ENCODE data around the gene C19orf12.

C19orf12 gene

DNA sequence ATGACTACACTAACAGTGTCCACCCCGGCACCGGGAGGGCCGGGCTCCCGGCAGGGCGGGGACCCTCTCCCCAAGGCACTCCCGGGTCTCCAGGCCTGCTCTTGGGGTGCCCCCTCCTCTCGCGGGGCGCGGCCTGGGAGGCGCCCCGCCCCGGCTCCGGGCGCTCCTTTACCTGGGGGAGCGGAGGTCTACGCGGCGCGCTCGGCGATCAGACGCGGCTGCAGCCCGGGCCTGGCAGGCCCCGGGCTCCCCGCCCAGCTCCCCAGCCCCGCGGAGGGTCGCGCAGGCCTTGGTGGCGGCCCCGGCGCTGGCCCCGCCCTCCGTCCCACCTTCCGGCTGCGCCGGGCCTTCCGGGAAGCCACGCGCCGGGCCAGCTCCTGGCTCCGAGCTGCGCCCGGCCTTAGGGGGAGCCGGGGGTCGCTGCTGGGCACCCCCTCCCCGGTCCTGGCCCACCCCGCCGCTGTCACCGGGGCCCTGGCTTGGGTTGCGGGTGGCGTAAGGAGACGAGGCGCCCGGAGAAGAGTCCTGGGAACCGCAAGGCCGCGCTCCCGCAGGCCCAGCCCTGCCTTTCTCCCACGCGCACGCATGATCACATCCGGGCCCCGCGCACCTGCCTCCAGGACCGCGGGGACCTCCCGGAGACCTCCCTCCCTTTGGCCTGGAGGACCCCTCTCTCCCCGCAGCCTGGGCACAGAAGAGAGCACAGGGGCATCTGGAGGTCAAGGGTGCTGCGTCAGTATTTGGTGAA is at the start of gene C19orf12:
C19orf12 (minus strand) TSS at position 309 of the 748 bp plus-strand sequence. CDS start 6,848 bp downstream, outside the sequence.
- DNase-seq (ENCODE audit: low spot score) = peak; percentile 84

DNA sequence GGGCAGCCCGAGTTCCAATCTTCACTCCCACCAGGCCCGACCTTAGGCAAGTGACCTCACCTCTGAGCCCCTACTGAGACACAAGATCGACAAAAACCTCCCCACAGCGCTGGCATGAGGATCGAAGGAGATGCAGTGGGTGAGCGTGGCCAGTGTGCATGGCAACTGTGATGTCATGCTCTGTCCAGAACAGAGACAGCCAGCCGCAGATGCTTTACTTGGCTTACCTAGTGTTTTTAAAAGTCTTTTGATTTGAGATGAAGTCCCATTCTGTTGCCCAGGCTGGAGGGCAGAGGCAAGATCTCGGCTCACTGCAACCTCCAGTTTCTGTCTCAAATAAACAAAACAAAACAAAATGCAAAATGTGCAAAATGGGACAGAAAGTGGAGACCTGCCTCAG is 49.3 kb upstream of the C19orf12 start:
- DNase-seq (ENCODE audit: low spot score) = no peak

DNA sequence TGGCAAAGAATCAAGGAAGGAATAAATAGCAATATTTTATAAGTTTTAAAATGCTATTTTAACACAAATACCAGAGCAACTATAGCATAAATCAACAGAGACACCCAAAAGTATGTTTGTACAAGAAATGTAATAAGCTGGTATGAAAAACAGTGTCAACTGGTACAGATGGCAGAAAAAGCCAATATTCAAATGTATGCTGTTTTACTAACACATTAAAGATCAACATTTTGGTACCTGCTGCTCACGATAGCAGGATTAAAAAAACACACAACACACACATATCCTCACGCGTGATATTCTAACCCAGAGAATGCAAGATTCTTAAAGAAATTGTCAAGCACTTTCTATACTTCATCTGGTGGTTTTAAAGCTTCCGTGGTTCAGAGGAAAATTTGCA is 48.1 kb upstream of the C19orf12 start:
- DNase-seq (ENCODE audit: low spot score) = no peak

GRCh38 chr19:29761575-29762232 is 46.6 kb upstream of the C19orf12 start:
- DNase-seq (ENCODE audit: low spot score) = no peak

GRCh38 chr19:29760752-29761502 is 45.9 kb upstream of the C19orf12 start:
- no peak for DNase-seq (ENCODE audit: low spot score)

DNA sequence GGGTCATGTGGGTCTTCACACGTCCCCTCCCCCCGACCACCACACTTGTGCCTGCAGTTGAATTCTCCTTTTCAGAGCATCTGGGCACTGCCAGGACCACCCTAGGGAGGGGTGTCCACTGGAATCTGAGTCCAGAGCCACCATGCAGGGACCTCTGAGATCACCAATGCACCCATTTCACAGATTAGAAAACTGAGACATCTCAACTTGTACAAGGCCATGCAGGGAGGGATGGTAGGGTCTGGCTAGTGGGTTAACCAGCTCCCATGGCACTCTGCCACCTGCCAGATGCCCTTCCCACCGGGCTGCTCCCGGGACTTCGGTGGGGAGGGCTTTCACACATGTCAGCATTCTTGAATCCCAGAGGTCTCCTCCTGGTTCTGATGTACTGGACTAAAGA is 44.3 kb upstream of the C19orf12 start:
- DNase-seq (ENCODE audit: low spot score) = no peak

DNA sequence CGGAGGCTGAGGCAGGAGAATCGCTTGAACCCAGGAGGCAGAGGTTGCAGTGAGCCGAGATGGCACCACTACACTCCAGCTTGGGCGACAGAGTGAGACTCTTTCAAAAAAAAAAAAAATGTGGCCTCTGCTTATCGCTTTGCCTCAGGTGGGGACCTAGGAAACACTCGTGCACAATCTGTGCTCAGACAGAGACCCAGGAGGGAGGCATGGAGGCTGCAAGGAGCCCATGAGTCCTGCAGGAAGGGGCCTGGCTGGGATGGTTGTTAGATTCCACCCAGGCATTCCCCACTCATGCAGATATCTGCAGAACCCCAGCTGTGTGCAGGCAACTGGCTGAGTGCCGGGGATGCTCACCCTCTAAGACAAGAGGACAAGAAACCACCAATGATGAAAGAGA is 43.8 kb upstream of the C19orf12 start:
- DNase-seq (ENCODE audit: low spot score) = no peak

DNA sequence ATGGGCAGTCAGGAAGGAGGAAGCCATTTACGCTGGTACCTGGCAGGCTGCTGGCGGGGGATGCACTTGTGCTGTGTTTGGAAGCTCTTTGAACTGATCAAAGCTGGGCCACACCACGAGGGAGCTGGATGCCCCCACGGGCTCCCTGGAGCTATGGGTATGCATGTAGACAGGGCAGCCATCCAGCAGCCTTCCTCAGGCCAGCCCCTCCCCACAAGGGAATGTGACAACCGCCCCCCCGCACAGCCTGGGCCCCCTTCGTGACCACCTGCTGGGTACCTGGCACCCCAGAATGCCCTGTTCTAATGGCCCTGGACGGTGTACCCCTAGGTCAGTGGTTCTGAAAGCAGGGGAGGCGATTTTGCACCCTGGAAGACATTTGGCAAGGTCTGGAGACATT is 42.5 kb upstream of the C19orf12 start:
- no peak for DNase-seq (ENCODE audit: low spot score)

DNA sequence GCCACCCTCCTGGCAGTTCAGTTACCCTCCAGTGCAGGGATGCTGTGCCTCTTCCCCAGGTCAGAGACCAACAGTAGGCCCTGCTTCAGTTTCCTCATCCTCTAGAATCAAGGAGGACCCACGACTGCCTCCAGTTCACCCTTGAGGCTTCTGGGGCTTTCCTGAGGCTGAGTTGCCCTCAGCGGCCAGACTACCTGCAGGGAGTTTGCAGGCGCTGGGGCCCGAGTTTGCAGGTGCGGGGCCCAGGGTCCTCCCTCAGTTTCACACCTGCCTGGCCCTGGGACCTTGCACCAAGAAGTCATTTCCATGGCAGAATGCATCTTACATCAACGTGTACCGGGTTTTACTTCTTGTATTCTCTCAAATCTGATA is 38.9 kb upstream of the C19orf12 start:
- DNase-seq (ENCODE audit: low spot score) = no peak

GRCh38 chr19:29753190-29753933 is 38.3 kb upstream of the C19orf12 start:
- DNase-seq (ENCODE audit: low spot score) = no peak

DNA sequence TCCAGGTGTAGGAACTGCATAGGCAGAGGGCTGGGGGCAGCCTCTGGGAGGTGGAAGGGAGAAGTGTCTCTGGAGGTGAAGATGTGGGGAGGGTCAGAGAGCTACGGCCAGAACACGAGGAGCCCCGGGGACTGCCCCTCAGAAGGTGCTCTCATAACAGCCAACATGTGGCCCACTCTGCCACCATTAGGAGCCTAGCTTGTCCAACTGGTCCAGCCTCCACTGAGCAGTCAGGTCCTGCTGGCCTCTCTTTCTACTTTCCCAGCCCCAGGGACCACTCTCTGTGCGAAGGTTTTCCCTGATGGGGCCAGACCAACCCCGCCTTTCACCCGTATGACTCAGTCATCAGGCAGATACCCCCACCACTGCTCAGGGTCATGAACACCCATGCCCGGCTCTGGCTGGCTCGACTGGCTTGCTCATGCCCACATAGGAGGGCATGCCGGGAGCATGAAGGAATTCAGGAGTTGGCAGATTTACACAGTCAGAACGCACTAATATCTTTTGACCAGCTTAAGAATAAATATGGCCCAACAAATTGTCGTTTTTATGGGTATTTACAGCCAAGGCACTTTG is 37.5 kb upstream of the C19orf12 start:
- DNase-seq (ENCODE audit: low spot score) = no peak

- DNase-seq (ENCODE audit: low spot score) = no peak
These were observed 36.9 kb upstream of the C19orf12 start for GRCh38 chr19:29751932-29752331.

DNA sequence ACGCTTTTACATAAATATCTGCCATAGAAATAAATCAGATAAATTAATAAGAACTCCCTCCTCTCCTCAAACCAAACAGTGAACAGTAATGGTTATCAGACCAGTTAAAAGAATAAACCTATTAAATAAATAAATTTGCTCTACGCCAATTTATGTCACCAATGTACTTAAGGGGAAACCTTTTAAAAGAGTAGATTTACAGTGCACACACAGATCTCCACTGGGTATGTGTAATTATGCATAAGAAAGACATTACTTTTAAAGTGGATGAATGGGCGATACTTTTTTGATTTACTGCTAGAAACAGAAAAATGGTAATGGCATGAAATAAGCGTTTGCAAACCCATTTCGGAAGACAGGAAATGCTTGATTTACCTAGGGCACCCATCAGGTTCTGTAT is 34.9 kb upstream of the C19orf12 start:
- no peak for DNase-seq (ENCODE audit: low spot score)

DNA sequence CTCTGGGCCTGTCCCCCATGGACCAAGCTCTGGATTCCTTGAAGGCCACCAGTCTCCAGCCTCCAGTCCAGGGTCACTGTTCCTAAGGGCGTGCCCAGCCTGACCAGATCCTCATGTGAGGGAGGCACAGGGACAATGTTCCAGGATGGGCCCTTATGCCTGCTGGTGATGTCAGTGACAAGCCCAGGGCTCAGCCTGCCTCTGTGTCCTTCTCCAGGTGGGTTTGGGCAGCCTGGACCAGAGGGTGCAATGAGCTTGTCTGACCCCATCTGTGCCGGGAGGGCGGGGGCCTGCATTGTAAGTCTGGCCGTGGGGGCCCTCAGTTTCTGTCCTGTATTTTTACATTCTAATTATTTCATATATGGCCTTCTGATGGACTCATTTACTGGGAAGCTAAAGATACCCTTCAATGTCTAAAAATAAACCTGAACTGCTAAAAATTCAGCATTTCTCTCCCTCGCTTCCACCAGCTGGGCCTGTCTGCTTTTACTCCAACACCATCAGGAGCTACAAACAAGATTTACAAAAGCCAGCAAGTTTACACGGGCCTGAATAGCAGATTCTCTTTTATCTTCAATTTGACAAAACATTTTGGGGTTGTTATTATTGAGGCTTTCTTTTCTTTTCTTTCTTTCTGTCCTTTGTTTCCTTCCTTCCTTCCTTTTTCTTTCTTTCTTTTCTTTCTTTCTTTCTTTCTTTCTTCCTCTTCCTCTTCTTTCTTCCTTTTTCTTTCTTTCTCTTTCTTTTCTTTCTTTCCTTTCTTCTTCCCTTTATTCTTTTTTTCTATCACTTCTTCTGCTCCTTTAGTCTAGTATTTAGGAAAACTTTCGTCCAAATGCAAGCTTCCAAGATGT is 34.2 kb upstream of the C19orf12 start:
- DNase-seq (ENCODE audit: low spot score) = no peak

- DNase-seq (ENCODE audit: low spot score) = no peak
These were observed 30.2 kb upstream of the C19orf12 start for GRCh38 chr19:29745253-29745652.

DNA sequence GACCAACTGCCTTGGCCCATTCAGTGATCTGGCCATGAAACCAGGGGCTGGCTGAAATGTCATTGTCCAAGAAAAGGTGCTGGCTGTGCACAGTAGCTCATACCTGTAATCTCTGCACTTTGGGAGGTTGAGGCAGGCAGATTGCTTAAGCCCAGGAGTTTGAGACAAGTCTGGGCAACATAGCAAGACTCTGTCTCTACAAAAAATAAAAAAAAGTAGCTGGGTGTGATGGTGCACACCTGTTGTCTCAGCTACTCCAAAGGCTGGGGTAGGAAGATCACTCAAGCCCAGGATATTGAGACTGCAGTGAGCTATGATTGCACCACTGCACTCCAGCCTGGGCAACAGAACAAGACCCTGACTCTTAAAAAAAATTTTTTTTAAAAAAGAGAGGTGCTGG is 28.6 kb upstream of the C19orf12 start:
- DNase-seq (ENCODE audit: low spot score) = no peak

DNA sequence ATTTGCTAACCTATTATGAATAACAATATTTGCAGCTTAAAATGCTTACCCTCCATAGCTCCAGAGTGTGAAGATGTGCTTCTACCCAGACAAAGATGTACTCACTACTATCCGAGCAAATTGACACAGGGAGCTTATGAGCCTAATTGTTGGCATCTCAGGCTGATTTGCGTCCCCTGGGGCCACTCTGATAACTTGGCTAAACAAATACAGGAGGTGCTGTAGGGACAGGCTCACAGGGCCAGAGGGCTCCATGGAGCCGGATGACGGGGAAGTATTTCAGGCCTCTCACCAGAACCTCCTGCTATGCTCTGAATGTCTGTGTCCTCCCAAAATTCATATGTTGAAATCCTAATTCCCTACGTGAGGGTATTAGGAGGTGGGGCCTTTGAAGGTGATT is 26.7 kb upstream of the C19orf12 start:
- no peak for DNase-seq (ENCODE audit: low spot score)

DNA sequence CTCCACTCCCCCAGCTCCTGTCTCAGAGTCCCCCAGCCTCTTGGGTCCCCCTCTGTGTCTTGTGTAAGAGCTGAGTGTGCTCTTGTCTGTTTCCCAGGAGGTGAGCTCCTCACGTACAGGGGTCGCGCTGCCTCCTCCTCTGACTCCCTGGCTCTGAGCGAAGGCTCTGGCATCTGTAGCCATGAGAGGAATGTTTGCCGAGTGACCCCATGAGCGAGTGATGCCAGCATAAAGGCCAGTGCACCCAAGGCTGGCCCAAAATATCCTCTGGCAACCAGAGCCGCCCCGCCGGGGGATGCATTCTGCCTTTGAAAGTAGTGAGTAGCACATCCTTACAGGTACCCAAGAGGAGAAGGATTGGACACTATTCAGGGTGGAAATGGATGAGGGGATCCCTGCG is 26.2 kb upstream of the C19orf12 start:
- no peak for DNase-seq (ENCODE audit: low spot score)

GRCh38 chr19:29737461-29738000 is 22.5 kb upstream of the C19orf12 start:
- DNase-seq (ENCODE audit: low spot score) = no peak

- DNase-seq (ENCODE audit: low spot score) = no peak
These were observed 20.8 kb upstream of the C19orf12 start for GRCh38 chr19:29735829-29736228.

DNA sequence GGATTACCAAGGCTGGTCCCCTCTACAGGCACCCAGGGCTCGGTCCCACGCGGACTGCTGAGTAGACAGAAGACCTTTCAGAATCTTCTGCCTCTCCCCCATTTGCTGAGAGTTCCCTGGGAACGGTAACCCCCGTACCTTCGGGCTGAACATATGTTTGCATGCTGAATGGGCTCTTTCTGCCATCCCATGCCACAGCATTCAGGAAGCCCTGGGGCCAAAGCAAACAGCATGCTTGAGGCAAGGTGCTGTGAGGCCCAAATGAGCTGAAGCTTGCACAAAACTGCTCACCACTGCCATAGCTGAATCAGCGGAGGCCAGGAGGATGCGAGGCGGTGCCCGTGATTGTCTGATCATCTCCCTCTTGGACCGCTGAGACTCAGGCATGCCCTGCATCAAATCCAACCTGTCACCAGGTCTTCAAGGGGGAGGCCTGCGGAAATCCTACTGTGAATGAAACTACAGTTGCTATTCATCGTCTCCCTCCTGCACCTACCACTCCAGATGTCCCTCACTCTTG is 16.3 kb upstream of the C19orf12 start:
- DNase-seq (ENCODE audit: low spot score) = no peak

Measured in AG20443 (cell line).